Measurements from ENCODE around the gene PLSCR1. TPM values are rescaled to one million over a fixed set of nuclear protein-coding genes. Genes with fewer than 3 reads are reported as not detected.

Gene PLSCR1
- polyA plus RNA-seq, 3 donors = 103 to 221 (median 127) TPM

DNA sequence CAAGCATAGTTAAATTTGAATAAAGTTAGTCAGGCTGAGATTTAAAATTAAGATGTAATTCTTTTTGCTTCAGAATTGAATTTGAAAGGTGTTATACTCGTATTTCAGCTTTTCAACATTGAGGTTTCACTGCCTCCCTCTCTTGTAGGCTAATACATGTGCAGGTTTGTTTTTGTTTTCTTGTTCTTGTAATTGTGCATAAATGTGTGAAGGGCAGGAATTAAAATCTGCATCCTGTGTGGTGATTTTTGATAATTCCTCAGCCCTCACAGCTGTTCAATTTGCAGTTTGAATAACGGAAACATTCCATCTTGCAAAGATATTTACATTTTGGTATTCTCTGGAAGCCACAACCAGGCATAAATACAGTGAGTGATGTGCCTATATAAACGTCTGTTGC, 24.9 kb upstream of the PLSCR1 start:
- no peak overlapping the region for H3K4me2 ChIP-seq (replicated peaks; ENCODE audit: extremely low read depth, low read length, poor library complexity, severe bottlenecking)
- H3K9ac ChIP-seq (ENCODE audit: insufficient read depth, low read length, poor library complexity, severe bottlenecking) = no peak overlapping the region
- DNase-seq = no peak
- peak overlapping the region; percentile 23 for H2AFZ ChIP-seq (ENCODE audit: insufficient read depth, low read depth, low read length, poor library complexity, severe bottlenecking)
- H3K9me3 ChIP-seq (replicated peaks in 1 of 2; ENCODE audit: control insufficient read depth in 1 of 2, insufficient read depth in 1 of 2, low read length in 2 of 2) = no peaks in the 10 kb centered on the region
- no peaks in the 10 kb centered on the region for H3K36me3 ChIP-seq (replicated peaks in 1 of 2; ENCODE audit: control insufficient read depth in 1 of 2, insufficient read depth in 2 of 2, low read length in 2 of 2)
- H3K4me3 ChIP-seq (replicated peaks in 1 of 3; ENCODE audit: low read depth in 2 of 3, low read length in 3 of 3) = no peak overlapping the region
- H3K4me1 Mint-ChIP-seq = no peaks in the 10 kb centered on the region
- no peaks in the 10 kb centered on the region for H3K36me3 Mint-ChIP-seq
- H4K20me1 ChIP-seq (ENCODE audit: insufficient read depth, low read length) = no peaks in the 10 kb centered on the region
- H3K27me3 ChIP-seq (ENCODE audit: control insufficient read depth in 2 of 2, insufficient read depth in 2 of 2, low read length in 2 of 2) = no peaks in the 10 kb centered on the region
- no CpG with 5 or more reads among the region's 3 CpGs for WGBS (ENCODE audit: insufficient coverage)
- H3K27ac Mint-ChIP-seq = no peak overlapping the region
- peaks cover 0 to 4% (median 0%) of the 10 kb centered on the region in 3 donors for H3K27me3 Mint-ChIP-seq (ENCODE audit: low read depth in 3 of 3)
- intact Hi-C loops (cut with micrococcal nuclease) = no loop called here
- H3K79me2 ChIP-seq (ENCODE audit: insufficient read depth, low read length) = no peaks in the 10 kb centered on the region
- H3K4me3 Mint-ChIP-seq = no peak overlapping the region
- TF ChIP-seq, protein P1, sequence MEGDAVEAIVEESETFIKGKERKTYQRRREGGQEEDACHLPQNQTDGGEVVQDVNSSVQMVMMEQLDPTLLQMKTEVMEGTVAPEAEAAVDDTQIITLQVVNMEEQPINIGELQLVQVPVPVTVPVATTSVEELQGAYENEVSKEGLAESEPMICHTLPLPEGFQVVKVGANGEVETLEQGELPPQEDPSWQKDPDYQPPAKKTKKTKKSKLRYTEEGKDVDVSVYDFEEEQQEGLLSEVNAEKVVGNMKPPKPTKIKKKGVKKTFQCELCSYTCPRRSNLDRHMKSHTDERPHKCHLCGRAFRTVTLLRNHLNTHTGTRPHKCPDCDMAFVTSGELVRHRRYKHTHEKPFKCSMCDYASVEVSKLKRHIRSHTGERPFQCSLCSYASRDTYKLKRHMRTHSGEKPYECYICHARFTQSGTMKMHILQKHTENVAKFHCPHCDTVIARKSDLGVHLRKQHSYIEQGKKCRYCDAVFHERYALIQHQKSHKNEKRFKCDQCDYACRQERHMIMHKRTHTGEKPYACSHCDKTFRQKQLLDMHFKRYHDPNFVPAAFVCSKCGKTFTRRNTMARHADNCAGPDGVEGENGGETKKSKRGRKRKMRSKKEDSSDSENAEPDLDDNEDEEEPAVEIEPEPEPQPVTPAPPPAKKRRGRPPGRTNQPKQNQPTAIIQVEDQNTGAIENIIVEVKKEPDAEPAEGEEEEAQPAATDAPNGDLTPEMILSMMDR (IDR thresholded peaks at IDR 0.05) = no peak
- no peak overlapping the region for H3K27ac ChIP-seq (ENCODE audit: low read depth in 1 of 2, low read length in 2 of 2)
- H3K4me1 ChIP-seq (ENCODE audit: control insufficient read depth in 1 of 2, insufficient read depth in 2 of 2, low read length in 2 of 2) = no peaks in the 10 kb centered on the region
- peaks cover 0 to 2% (median 0%) of the 10 kb centered on the region in 7 donors for H3K9me3 Mint-ChIP-seq

DNA sequence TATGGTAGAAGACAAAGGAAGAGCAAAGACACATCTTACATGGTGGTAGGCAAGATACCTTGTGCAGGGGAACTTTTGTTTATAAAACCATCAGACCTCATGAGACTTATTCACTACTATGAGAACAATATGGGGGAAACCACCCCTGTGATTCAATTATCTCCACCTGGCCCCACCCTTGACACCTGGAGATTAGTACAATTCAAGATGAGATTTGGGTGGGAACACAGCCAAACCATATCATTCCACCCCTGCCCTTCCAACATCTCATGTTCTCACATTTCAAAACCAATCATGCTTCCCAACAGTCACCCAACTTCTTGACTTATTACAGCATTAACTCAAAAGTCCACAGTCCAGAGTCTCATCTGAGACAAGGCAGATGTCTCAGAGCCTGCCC, 21.7 kb upstream of the PLSCR1 start:
- no peaks in the 10 kb centered on the region for H3K4me1 ChIP-seq (ENCODE audit: control insufficient read depth in 1 of 2, insufficient read depth in 2 of 2, low read length in 2 of 2)
- intact Hi-C loops (cut with micrococcal nuclease) = no loop called here
- DNase-seq = no peak
- no peaks in the 10 kb centered on the region for H3K27me3 ChIP-seq (ENCODE audit: control insufficient read depth in 2 of 2, insufficient read depth in 2 of 2, low read length in 2 of 2)
- H3K79me2 ChIP-seq (ENCODE audit: insufficient read depth, low read length) = no peaks in the 10 kb centered on the region
- H3K4me3 ChIP-seq (replicated peaks in 1 of 3; ENCODE audit: low read depth in 2 of 3, low read length in 3 of 3) = no peak overlapping the region
- no peak overlapping the region for H3K9ac ChIP-seq (ENCODE audit: insufficient read depth, low read length, poor library complexity, severe bottlenecking)
- no peaks in the 10 kb centered on the region for H4K20me1 ChIP-seq (ENCODE audit: insufficient read depth, low read length)
- H3K4me1 Mint-ChIP-seq = peaks cover 2% of the 10 kb centered on the region
- H3K4me3 Mint-ChIP-seq = no peak overlapping the region
- TF ChIP-seq, protein P1 (IDR thresholded peaks at IDR 0.05) = no peak
- no peaks in the 10 kb centered on the region for H3K9me3 ChIP-seq (replicated peaks in 1 of 2; ENCODE audit: control insufficient read depth in 1 of 2, insufficient read depth in 1 of 2, low read length in 2 of 2)
- H3K27ac ChIP-seq (ENCODE audit: low read depth in 1 of 2, low read length in 2 of 2) = no peak overlapping the region
- no peak overlapping the region for H2AFZ ChIP-seq (ENCODE audit: insufficient read depth, low read depth, low read length, poor library complexity, severe bottlenecking)
- peaks cover 0 to 5% (median 0%) of the 10 kb centered on the region in 7 donors for H3K9me3 Mint-ChIP-seq
- no peak overlapping the region for H3K4me2 ChIP-seq (replicated peaks; ENCODE audit: extremely low read depth, low read length, poor library complexity, severe bottlenecking)
- no peaks in the 10 kb centered on the region for H3K36me3 Mint-ChIP-seq
- peak overlapping the region in 1 of 7 donors; percentile 50 for H3K27ac Mint-ChIP-seq
- no peaks in the 10 kb centered on the region for H3K36me3 ChIP-seq (replicated peaks in 1 of 2; ENCODE audit: control insufficient read depth in 1 of 2, insufficient read depth in 2 of 2, low read length in 2 of 2)
- peaks cover 0 to 4% (median 2%) of the 10 kb centered on the region in 3 donors for H3K27me3 Mint-ChIP-seq (ENCODE audit: low read depth in 3 of 3)
